Loucy (cell line): ENCODE measurements around the gene CAMTA1.

Source experiments
- EZH2phosphoT487 ChIP-seq: fragments of 200-600 bp; IDR thresholded peaks from 2 replicates; pipeline ENCODE4 v1.6.1; 2018; ENCODE audit warnings: antibody characterized with exemption, mild to moderate bottlenecking, moderate library complexity, borderline replicate concordance
- TF ChIP-seq, protein P1 (sequence below): fragments of 200-600 bp; sonication (generic); conservative IDR thresholded peaks from 2 replicates; pipeline ENCODE4 v1.5.1; 2014; ENCODE audit warnings: mild to moderate bottlenecking, antibody characterized with exemption, low read length

DNA sequence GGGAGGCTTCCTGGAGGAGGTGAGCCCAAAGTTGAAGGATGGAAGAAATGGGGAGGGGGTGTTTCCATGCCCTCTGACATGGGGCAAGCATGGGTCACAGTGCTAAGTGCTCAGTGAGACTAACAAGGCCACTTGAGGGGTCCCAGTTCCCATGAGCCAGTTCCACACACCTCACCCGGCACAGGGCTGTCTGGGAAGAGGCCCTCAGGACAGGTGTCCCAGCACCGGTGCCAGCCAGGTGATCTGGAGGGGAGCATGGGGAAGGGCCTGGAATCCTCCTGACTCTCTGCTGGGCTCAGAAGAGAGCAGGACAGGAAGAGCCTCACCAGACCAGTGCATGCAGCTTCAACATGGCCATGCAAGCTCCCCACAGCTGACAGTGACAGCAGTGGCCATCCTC, 691.1 kb downstream of the CAMTA1 start:
- TF ChIP-seq, protein P1, sequence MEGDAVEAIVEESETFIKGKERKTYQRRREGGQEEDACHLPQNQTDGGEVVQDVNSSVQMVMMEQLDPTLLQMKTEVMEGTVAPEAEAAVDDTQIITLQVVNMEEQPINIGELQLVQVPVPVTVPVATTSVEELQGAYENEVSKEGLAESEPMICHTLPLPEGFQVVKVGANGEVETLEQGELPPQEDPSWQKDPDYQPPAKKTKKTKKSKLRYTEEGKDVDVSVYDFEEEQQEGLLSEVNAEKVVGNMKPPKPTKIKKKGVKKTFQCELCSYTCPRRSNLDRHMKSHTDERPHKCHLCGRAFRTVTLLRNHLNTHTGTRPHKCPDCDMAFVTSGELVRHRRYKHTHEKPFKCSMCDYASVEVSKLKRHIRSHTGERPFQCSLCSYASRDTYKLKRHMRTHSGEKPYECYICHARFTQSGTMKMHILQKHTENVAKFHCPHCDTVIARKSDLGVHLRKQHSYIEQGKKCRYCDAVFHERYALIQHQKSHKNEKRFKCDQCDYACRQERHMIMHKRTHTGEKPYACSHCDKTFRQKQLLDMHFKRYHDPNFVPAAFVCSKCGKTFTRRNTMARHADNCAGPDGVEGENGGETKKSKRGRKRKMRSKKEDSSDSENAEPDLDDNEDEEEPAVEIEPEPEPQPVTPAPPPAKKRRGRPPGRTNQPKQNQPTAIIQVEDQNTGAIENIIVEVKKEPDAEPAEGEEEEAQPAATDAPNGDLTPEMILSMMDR: no peak
- no peak for TF ChIP-seq EZH2phosphoT487
